ENCODE data around the gene H6PD. TPM values are rescaled to one million over a fixed set of nuclear protein-coding genes. Genes with fewer than 3 reads are reported as not detected.

H6PD gene
- total and polyA plus RNA-seq, 4 donors, result 28.9 to 134 (median 56.8) TPM

DNA sequence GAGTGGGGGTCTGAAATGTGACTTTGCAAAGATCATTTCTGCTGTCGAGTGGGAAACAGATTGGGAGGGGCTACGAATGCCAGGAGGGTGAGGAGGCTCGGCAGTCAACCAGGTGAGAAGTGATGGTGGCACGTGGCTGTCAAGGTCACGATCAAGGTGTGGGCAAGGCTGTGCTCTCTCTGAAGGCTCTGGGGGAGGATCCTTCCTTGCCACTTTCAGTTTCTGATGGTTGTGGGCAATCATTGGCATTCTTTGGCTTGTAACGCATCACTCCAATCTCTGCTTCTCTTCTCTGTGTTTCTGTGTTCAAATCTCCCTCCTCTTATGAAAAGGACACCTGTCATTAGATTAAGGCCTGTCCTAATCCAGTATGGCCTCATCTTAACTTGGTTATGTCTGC lies 52.0 kb downstream of the H6PD start:
- no peak for DNase-seq (ENCODE audit: low spot score)
- no peak overlapping the region for H3K4me3 ChIP-seq (ENCODE audit: low read depth in 1 of 3, low read length in 3 of 3)
- peaks cover 3 to 5% (median 4%) of the 10 kb centered on the region in 4 donors for H3K9me3 ChIP-seq (ENCODE audit: control insufficient read depth in 4 of 4, low read length in 3 of 4)
- H3K36me3 ChIP-seq (ENCODE audit: control insufficient read depth in 4 of 4, insufficient read depth in 3 of 4, low read depth in 1 of 4, low read length in 3 of 4), result no peaks in the 10 kb centered on the region
- no peaks in the 10 kb centered on the region for H3K27me3 ChIP-seq (ENCODE audit: control insufficient read depth in 4 of 4, insufficient read depth in 4 of 4, low read length in 3 of 4)
- H3K4me1 ChIP-seq (ENCODE audit: control insufficient read depth in 4 of 4, insufficient read depth in 4 of 4, low read length in 3 of 4), result peaks cover 2 to 5% (median 4%) of the 10 kb centered on the region in 4 donors
- 84% methylated on average over 6 of the region's 6 CpGs for WGBS
- no peak overlapping the region for H3K9ac ChIP-seq (ENCODE audit: low read depth in 1 of 2, low read length in 2 of 2)
- TF ChIP-seq JUND (IDR thresholded peaks at IDR 0.05), result no peak
- TF ChIP-seq RAD21 (IDR thresholded peaks at IDR 0.05), result no peak
- no peak for TF ChIP-seq FOXA1 (IDR thresholded peaks at IDR 0.05)
- TF ChIP-seq, protein P1, sequence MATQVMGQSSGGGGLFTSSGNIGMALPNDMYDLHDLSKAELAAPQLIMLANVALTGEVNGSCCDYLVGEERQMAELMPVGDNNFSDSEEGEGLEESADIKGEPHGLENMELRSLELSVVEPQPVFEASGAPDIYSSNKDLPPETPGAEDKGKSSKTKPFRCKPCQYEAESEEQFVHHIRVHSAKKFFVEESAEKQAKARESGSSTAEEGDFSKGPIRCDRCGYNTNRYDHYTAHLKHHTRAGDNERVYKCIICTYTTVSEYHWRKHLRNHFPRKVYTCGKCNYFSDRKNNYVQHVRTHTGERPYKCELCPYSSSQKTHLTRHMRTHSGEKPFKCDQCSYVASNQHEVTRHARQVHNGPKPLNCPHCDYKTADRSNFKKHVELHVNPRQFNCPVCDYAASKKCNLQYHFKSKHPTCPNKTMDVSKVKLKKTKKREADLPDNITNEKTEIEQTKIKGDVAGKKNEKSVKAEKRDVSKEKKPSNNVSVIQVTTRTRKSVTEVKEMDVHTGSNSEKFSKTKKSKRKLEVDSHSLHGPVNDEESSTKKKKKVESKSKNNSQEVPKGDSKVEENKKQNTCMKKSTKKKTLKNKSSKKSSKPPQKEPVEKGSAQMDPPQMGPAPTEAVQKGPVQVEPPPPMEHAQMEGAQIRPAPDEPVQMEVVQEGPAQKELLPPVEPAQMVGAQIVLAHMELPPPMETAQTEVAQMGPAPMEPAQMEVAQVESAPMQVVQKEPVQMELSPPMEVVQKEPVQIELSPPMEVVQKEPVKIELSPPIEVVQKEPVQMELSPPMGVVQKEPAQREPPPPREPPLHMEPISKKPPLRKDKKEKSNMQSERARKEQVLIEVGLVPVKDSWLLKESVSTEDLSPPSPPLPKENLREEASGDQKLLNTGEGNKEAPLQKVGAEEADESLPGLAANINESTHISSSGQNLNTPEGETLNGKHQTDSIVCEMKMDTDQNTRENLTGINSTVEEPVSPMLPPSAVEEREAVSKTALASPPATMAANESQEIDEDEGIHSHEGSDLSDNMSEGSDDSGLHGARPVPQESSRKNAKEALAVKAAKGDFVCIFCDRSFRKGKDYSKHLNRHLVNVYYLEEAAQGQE (IDR thresholded peaks at IDR 0.05), result no peak
- H3K27ac ChIP-seq (ENCODE audit: low read depth in 1 of 2, low read length in 2 of 2), result no peak overlapping the region

DNA sequence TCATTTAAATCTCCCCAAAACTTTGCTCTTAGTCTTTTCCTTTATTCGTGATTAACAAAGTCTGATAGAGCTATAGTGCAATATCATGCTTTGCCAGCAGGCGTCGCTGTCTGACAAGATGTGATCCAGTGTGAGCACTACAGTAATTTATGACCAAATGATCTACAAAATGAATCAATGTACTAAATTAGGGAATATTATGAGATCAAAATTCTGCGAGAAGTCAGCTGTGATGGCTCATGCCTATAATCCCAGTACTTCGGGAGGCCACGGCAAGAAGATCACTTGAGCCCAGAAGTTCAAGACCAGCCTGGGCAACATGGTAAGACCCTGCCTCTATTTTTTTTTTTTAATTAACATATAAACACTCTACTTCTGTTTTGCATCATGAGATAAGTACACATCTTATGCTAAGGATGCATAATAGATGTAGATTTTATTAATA lies 54.5 kb downstream of the H6PD start:
- Histone ChIP-seq H3K4me3 (ENCODE audit: low read depth in 1 of 3, low read length in 3 of 3) (no peak overlapping the region), H3K36me3 (ENCODE audit: control insufficient read depth in 4 of 4, insufficient read depth in 3 of 4, low read depth in 1 of 4, low read length in 3 of 4) (no peaks in the 10 kb centered on the region), H3K9ac (ENCODE audit: low read depth in 1 of 2, low read length in 2 of 2) (no peak overlapping the region), H3K9me3 (ENCODE audit: control insufficient read depth in 4 of 4, low read length in 3 of 4) (peaks cover 3 to 5% (median 4%) of the 10 kb centered on the region in 4 donors), H3K4me1 (ENCODE audit: control insufficient read depth in 4 of 4, insufficient read depth in 4 of 4, low read length in 3 of 4) (peaks cover 5 to 15% (median 8%) of the 10 kb centered on the region in 4 donors), H3K27me3 (ENCODE audit: control insufficient read depth in 4 of 4, insufficient read depth in 4 of 4, low read length in 3 of 4) (no peaks in the 10 kb centered on the region), H3K27ac (ENCODE audit: low read depth in 1 of 2, low read length in 2 of 2) (no peak overlapping the region)
- WGBS, result 38% methylated on average over 6 of the region's 6 CpGs
- DNase-seq (ENCODE audit: low spot score), result peak; percentile 67
- TF ChIP-seq, protein P2, sequence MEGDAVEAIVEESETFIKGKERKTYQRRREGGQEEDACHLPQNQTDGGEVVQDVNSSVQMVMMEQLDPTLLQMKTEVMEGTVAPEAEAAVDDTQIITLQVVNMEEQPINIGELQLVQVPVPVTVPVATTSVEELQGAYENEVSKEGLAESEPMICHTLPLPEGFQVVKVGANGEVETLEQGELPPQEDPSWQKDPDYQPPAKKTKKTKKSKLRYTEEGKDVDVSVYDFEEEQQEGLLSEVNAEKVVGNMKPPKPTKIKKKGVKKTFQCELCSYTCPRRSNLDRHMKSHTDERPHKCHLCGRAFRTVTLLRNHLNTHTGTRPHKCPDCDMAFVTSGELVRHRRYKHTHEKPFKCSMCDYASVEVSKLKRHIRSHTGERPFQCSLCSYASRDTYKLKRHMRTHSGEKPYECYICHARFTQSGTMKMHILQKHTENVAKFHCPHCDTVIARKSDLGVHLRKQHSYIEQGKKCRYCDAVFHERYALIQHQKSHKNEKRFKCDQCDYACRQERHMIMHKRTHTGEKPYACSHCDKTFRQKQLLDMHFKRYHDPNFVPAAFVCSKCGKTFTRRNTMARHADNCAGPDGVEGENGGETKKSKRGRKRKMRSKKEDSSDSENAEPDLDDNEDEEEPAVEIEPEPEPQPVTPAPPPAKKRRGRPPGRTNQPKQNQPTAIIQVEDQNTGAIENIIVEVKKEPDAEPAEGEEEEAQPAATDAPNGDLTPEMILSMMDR (IDR thresholded peaks at IDR 0.05; ENCODE audit: low read depth, low read length, missing input control), result peak; percentile 96
- TF ChIP-seq, protein P3, sequence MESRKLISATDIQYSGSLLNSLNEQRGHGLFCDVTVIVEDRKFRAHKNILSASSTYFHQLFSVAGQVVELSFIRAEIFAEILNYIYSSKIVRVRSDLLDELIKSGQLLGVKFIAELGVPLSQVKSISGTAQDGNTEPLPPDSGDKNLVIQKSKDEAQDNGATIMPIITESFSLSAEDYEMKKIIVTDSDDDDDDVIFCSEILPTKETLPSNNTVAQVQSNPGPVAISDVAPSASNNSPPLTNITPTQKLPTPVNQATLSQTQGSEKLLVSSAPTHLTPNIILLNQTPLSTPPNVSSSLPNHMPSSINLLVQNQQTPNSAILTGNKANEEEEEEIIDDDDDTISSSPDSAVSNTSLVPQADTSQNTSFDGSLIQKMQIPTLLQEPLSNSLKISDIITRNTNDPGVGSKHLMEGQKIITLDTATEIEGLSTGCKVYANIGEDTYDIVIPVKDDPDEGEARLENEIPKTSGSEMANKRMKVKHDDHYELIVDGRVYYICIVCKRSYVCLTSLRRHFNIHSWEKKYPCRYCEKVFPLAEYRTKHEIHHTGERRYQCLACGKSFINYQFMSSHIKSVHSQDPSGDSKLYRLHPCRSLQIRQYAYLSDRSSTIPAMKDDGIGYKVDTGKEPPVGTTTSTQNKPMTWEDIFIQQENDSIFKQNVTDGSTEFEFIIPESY (IDR thresholded peaks at IDR 0.05), result no peak
- peak; percentile 93 to 95 for TF ChIP-seq RAD21 (IDR thresholded peaks at IDR 0.05)

DNA sequence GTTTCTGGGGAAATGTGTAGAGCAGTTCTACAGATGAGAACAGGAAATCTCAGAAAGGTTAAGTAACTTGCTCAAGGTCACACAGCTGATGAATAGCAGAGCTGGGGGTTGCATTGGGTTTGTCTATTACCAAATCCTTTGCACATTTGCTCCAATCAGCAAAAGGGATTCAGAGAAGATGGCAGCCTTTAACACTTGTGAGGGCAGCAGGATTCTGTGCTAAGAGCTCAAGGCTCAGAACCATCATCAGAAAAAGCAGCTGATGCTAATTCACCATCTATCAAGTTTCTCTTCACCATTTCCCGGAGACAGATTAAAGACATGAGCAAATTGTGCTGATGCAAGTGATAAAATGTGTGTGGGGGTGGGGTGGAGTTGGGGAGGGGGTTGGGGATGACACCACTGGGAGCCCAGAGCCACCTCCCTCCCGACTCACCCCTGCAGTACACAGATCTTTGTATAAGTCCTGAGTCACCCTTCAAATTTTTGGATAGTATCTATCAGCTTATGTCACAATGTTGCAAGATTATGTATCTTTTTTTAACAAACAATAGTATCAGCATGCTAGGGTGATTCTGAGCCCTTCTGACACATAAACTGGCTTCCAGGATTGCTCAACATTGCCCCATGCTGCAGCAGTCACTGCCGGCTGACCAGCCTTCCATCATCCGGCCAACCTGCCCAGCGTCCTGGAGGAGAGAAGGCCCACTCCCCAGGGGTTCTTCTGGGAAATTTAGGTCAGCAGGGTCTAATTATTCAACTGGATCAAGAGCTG lies 55.3 kb downstream of the H6PD start:
- H3K36me3 ChIP-seq (ENCODE audit: control insufficient read depth in 4 of 4, insufficient read depth in 3 of 4, low read depth in 1 of 4, low read length in 3 of 4), result no peaks in the 10 kb centered on the region
- H3K27ac ChIP-seq (ENCODE audit: low read depth in 1 of 2, low read length in 2 of 2), result peak overlapping the region; percentile 47 to 79
- no peak overlapping the region for H3K9ac ChIP-seq (ENCODE audit: low read depth in 1 of 2, low read length in 2 of 2)
- no peak for DNase-seq (ENCODE audit: low spot score)
- WGBS, result 18% methylated on average over 5 of the region's 5 CpGs
- peaks cover 5 to 23% (median 9%) of the 10 kb centered on the region in 4 donors for H3K4me1 ChIP-seq (ENCODE audit: control insufficient read depth in 4 of 4, insufficient read depth in 4 of 4, low read length in 3 of 4)
- H3K27me3 ChIP-seq (ENCODE audit: control insufficient read depth in 4 of 4, insufficient read depth in 4 of 4, low read length in 3 of 4), result no peaks in the 10 kb centered on the region
- H3K4me3 ChIP-seq (ENCODE audit: low read depth in 1 of 3, low read length in 3 of 3), result no peak overlapping the region
- peaks cover 3 to 5% (median 4%) of the 10 kb centered on the region in 4 donors for H3K9me3 ChIP-seq (ENCODE audit: control insufficient read depth in 4 of 4, low read length in 3 of 4)
- TF ChIP-seq HNF4A (conservative IDR thresholded peaks at IDR 0.05) (peak in 1 of 2 donors; percentile 59), JUND (IDR thresholded peaks at IDR 0.05) (peak in 1 of 2 donors; percentile 58), FOXA2 (IDR thresholded peaks at IDR 0.05) (peak; percentile 27), RXRA (IDR thresholded peaks at IDR 0.05) (peak in 1 of 2 donors; percentile 76), FOXA1 (IDR thresholded peaks at IDR 0.05) (no peak), NR2F2 (IDR thresholded peaks at IDR 0.05) (no peak), YY1 (IDR thresholded peaks at IDR 0.05) (peak; percentile 48), EGR1 (IDR thresholded peaks at IDR 0.05; ENCODE audit: low read depth in 2 of 2) (peak in 1 of 2 donors; percentile 43), SP1 (IDR thresholded peaks at IDR 0.05) (peak; percentile 29), GABPA (IDR thresholded peaks at IDR 0.05 in 1 of 2, conservative IDR thresholded peaks at IDR 0.05 in 1 of 2) (no peak), TAF1 (conservative IDR thresholded peaks at IDR 0.05) (no peak)
- TF ChIP-seq, protein P4, sequence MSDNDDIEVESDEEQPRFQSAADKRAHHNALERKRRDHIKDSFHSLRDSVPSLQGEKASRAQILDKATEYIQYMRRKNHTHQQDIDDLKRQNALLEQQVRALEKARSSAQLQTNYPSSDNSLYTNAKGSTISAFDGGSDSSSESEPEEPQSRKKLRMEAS (IDR thresholded peaks at IDR 0.05), result peak; percentile 31
- TF ChIP-seq, protein P5, sequence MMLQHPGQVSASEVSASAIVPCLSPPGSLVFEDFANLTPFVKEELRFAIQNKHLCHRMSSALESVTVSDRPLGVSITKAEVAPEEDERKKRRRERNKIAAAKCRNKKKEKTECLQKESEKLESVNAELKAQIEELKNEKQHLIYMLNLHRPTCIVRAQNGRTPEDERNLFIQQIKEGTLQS (IDR thresholded peaks at IDR 0.05), result no peak

Data from liver (tissue), 9 donors.